Erythroblast (primary cell): ENCODE measurements around the gene REV3L.

Source experiments
- GATA1 ChIP-seq: IDR thresholded peaks from 2 replicates; pipeline ENCODE4 v1.6.1; 2011; ENCODE audit warnings: low read depth, mild to moderate bottlenecking, control low read depth, low read length, moderate library complexity
- POLR2A ChIP-seq: IDR thresholded peaks from 2 replicates; pipeline ENCODE4 v1.6.1; 2011; ENCODE audit warnings: mild to moderate bottlenecking, low read length

GRCh38 chr6:111403388-111403787 is 79.6 kb downstream of the REV3L start:
- no peak for TF ChIP-seq POLR2A
- TF ChIP-seq GATA1: no peak
